GM12878 (cell line): ENCODE results near the gene SYT1. TPM values are rescaled to one million over a fixed set of nuclear protein-coding genes. Genes with fewer than 3 reads are reported as not detected.

Source experiments
- ATAC-seq: fragments of 200-7000 bp; cut with Tn5 transposase; 3 replicates; pipeline ENCODE4 v1.9.1; 2020; ENCODE audit warnings: mild to moderate bottlenecking, moderate library complexity
- BruUV-seq: library from RNA; stranded (reverse); fragments of 400-500 nt; replicated peaks from 2 replicates; lab custom pipeline; 2021; lab: Mats Ljungman, UMichigan
- CTCF ChIA-PET: fragments of 300-600 bp; sonication (Branson Sonifier 250); formaldehyde crosslinking; extraction: SDS; loops from one replicate; lab custom pipeline; 2021; ENCODE audit warnings: inconsistent platforms; lab: Yijun Ruan, JAX
- POLR2A ChIA-PET: fragments of 350-600 bp; formaldehyde crosslinking; extraction: SDS; loops from one replicate; lab custom pipeline; 2021; ENCODE audit warnings: inconsistent platforms; lab: Charles Lee
- RAD21 ChIA-PET: fragments of 300-600 bp; sonication (Branson Sonifier 250); formaldehyde crosslinking; loops from one replicate; lab custom pipeline; 2023; ENCODE audit warnings: antibody characterized with exemption; ENCODE audit not compliant: unreplicated experiment; lab: Charles Lee
- SMC1A ChIA-PET: fragments of 300-600 bp; sonication (Branson Sonifier 250); formaldehyde crosslinking; loops from one replicate; lab custom pipeline; 2023; ENCODE audit not compliant: unreplicated experiment, uncharacterized antibody; lab: Charles Lee
- DNase-seq: peaks from one replicate; pipeline ENCODE4 v3.0.0-alpha.2; 2011; ENCODE audit warnings: low read depth, low spot score
- FAIRE-seq: peaks from 3 replicates; lab custom pipeline; 2011; peaks lifted over from hg19 to GRCh38; lab: Jason Lieb, UNC
- H2AFZ ChIP-seq: 2 replicates; pipeline ENCODE4 v1.6.0; 2011; ENCODE audit warnings: low read depth, low read length, control low read depth; ENCODE audit not compliant: control insufficient read depth
- H3K27ac ChIP-seq: 2 replicates; pipeline ENCODE4 v1.5.1; 2011; ENCODE audit warnings: control low read depth; ENCODE audit not compliant: control insufficient read depth, insufficient read depth
- H3K27me3 ChIP-seq, 2 experiments: replicated peaks in 1 of 2; 2 replicates each; pipeline versions ENCODE4 v1.6.0 to v1.6.1; 2011; ENCODE audit warnings: low read length in 1 of 2; ENCODE audit not compliant: control insufficient read depth in 2 of 2, insufficient read depth in 2 of 2
- H3K36me3 ChIP-seq, 2 experiments: 2 replicates each; pipeline ENCODE4 v1.5.1; 2011; ENCODE audit warnings: low read length in 1 of 2; ENCODE audit not compliant: control insufficient read depth in 2 of 2, insufficient read depth in 2 of 2
- H3K4me1 ChIP-seq: 2 replicates; pipeline ENCODE4 v1.6.1; 2011; ENCODE audit warnings: mild to moderate bottlenecking, low read length, moderate library complexity, mixed read lengths; ENCODE audit not compliant: control insufficient read depth, insufficient read depth
- H3K4me2 ChIP-seq: 2 replicates; pipeline ENCODE4 v1.6.0; 2011; ENCODE audit warnings: control low read depth; ENCODE audit not compliant: control insufficient read depth, insufficient read depth
- H3K4me3 ChIP-seq: fragments of 200-600 bp; sonication (generic); 2 replicates; pipeline ENCODE4 v1.5.1; 2016
- H3K79me2 ChIP-seq: 2 replicates; pipeline ENCODE4 v1.6.0; 2011; ENCODE audit warnings: low read length; ENCODE audit not compliant: control insufficient read depth, insufficient read depth
- H3K9ac ChIP-seq: 2 replicates; pipeline ENCODE4 v1.8.0; 2011; ENCODE audit warnings: low read length, control low read depth, mixed read lengths; ENCODE audit not compliant: control insufficient read depth, insufficient read depth
- H3K9me3 ChIP-seq: replicated peaks from 3 replicates; pipeline ENCODE4 v1.5.1; 2011; ENCODE audit warnings: mild to moderate bottlenecking, low read length; ENCODE audit not compliant: control insufficient read depth, insufficient read depth
- H4K20me1 ChIP-seq: 2 replicates; pipeline ENCODE4 v1.6.0; 2011; ENCODE audit not compliant: control insufficient read depth, insufficient read depth
- ELK1 ChIP-seq: IDR thresholded peaks from 2 replicates; pipeline ENCODE4 v1.6.1; 2012; ENCODE audit warnings: low read depth, low read length, improper control_type of control experiment
- ESRRA ChIP-seq: IDR thresholded peaks from 2 replicates; pipeline ENCODE4 v1.6.1; 2012; ENCODE audit warnings: mild to moderate bottlenecking, low read length, improper control_type of control experiment
- ZBTB40 ChIP-seq: fragments of 450-650 bp; IDR thresholded peaks from 2 replicates; pipeline ENCODE4 v1.6.1; 2016; ENCODE audit warnings: mild to moderate bottlenecking, moderate library complexity, borderline replicate concordance
- WGBS: methylation state at CpG from one replicate; pipeline ENCODE4 v1.1.6; 2016; ENCODE audit warnings: low lambda C conversion rate; ENCODE audit not compliant: insufficient replicate concordance, insufficient coverage; ENCODE audit errors: missing lambda C conversion rate; 5-methylcytosine and 5-hydroxymethylcytosine counted together
- in situ Hi-C: fragments of 300-500 bp; cut with MboI; formaldehyde crosslinking; loops from 9 replicates; pipeline ENCODE4 v1.14.3; 2018; ENCODE audit warnings: mixed read lengths
- intact Hi-C: fragments of 100-400 bp; cut with micrococcal nuclease; formaldehyde crosslinking; loops from one replicate; pipeline ENCODE4 v1.14.2; 2022; ENCODE audit not compliant: unreplicated experiment
- polyA plus RNA-seq, 11 experiments: library from polyadenylated mRNA; depleted of rRNA in 4 of 11; unstranded in 6 of 11; stranded (reverse) in 5 of 11; fragments of >200 nt; fragmentation: Nextera tagmentation in 4 of 11; fragmentation: Illumina TruSeq in 1 of 11; extraction: Ambion mirVana in 4 of 11; extraction: Trizol in 1 of 11; gene quantifications; 1 replicate in 1 of 11; 2 replicates in 10 of 11; pipeline versions ENCODE4 v1.2.1 to v1.2.3, GENCODE V29; 2011 to 2016; ENCODE audit warnings: inconsistent platforms in 2 of 11, missing spikeins in 2 of 11, low read depth in 1 of 11
- total RNA-seq, 4 experiments: library from RNA; depleted of rRNA in 3 of 4; stranded (reverse); fragments of >200 nt in 3 of 4; fragmentation: Illumina TruSeq in 1 of 4; extraction: Trizol in 1 of 4; gene quantifications; 2 replicates each; pipeline versions ENCODE4 v1.2.1 to v1.2.3, GENCODE V29; 2013 to 2021

SYT1 gene
- total and polyA plus RNA-seq, 10 of the 15 experiments (the other 5 are each of a cell fraction or from before 2014, with no cell fraction given), result 0.10 to 0.28 TPM; not detected in 8

- RAD21 ChIA-PET, result no interaction called here
- CTCF ChIA-PET, result no interaction called here
- 14% methylated on average over 7 of the region's 7 CpGs for WGBS
- H2AFZ ChIP-seq, result no peak overlapping the region
- SMC1A ChIA-PET, result no interaction called here
- DNase-seq (no peak), ATAC-seq (no peak), FAIRE-seq (no peak)
- no peaks in the 10 kb centered on the region; a peak in 1 of 4 replicates for H3K27me3 ChIP-seq
- no peaks in the 10 kb centered on the region for H3K9me3 ChIP-seq
- no peaks in the 10 kb centered on the region for H3K4me1 ChIP-seq
- in situ Hi-C loops, result no loop called here
- H4K20me1 ChIP-seq, result no peaks in the 10 kb centered on the region
- H3K9ac ChIP-seq, result no peak overlapping the region
- no peak overlapping the region for H3K4me3 ChIP-seq
- H3K36me3 ChIP-seq, result no peaks in the 10 kb centered on the region
- intact Hi-C loops, result no loop called here
- H3K27ac ChIP-seq, result no peak overlapping the region
- POLR2A ChIA-PET, result no interaction called here
- no peak overlapping the region for H3K4me2 ChIP-seq
- no TSS peak for BruUV-seq
- no peaks in the 10 kb centered on the region for H3K79me2 ChIP-seq
- no peak for TF ChIP-seq ZBTB40
- TF ChIP-seq ESRRA, result no peak
- TF ChIP-seq ELK1, result no peak
Observed at GRCh38 chr12:78886719-78887407, 22.3 kb downstream of the SYT1 start.
